ENCODE results near the gene DIS3L2.
"Not testable (repeated sequence)": the region's sequence is repeated elsewhere in the genome, so short reads cannot be mapped to it uniquely, and the experiment has no call there.

DIS3L2 gene

DNA sequence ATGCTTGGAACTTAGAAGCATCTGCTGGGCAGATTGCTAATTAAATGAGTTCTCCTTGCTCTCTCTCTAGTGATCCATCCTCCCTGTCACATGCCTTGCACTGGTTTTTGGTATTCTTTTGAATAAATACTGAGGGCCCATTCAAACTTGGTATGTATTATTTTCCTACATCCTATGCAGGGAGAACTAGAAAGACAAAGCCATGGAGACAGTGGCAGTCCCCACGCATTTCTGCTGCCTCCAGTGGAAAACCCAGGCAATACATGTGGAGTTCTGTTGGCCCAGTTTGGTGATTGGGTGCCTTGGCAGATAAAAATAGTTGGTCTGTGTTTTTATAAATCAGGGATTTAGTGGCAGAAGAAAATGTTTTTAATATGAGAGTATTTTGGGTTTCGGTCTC is 68.7 kb downstream of the DIS3L2 start:
- no peak overlapping the region for H3K4me3 ChIP-seq (ENCODE audit: low read depth, low read length, poor library complexity, severe bottlenecking)
- H3K79me2 ChIP-seq (ENCODE audit: insufficient read depth, low read length), result no peaks in the 10 kb centered on the region
- H3K36me3 ChIP-seq (ENCODE audit: insufficient read depth, low read length), result peaks cover 24% of the 10 kb centered on the region; the same call in 1 of the 2 replicates
- H3K4me1 ChIP-seq (ENCODE audit: insufficient read depth, low read length, severe bottlenecking), result peaks cover 8% of the 10 kb centered on the region
- H3K9me2 ChIP-seq (ENCODE audit: low read depth, low read length), result no peaks in the 10 kb centered on the region
- TF ChIP-seq, protein P1, sequence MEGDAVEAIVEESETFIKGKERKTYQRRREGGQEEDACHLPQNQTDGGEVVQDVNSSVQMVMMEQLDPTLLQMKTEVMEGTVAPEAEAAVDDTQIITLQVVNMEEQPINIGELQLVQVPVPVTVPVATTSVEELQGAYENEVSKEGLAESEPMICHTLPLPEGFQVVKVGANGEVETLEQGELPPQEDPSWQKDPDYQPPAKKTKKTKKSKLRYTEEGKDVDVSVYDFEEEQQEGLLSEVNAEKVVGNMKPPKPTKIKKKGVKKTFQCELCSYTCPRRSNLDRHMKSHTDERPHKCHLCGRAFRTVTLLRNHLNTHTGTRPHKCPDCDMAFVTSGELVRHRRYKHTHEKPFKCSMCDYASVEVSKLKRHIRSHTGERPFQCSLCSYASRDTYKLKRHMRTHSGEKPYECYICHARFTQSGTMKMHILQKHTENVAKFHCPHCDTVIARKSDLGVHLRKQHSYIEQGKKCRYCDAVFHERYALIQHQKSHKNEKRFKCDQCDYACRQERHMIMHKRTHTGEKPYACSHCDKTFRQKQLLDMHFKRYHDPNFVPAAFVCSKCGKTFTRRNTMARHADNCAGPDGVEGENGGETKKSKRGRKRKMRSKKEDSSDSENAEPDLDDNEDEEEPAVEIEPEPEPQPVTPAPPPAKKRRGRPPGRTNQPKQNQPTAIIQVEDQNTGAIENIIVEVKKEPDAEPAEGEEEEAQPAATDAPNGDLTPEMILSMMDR (IDR thresholded peaks at IDR 0.05; ENCODE audit: low read length), result peak; percentile 34; the same call in 1 of the 2 replicates
- no peak for TF ChIP-seq EZH2 (IDR thresholded peaks at IDR 0.05; ENCODE audit: borderline replicate concordance, low read length)
- no peak overlapping the region for H3K4me2 ChIP-seq (ENCODE audit: low read length)
- H3K27me3 ChIP-seq (ENCODE audit: insufficient read depth, low read length), result no peaks in the 10 kb centered on the region
- H3F3A ChIP-seq (ENCODE audit: insufficient read depth, low read length), result no peaks in the 10 kb centered on the region
- no peaks in the 10 kb centered on the region for H4K20me1 ChIP-seq (ENCODE audit: insufficient read depth, low read length)
- H3K9ac ChIP-seq (ENCODE audit: low read length), result no peak overlapping the region
- no peak overlapping the region for H2AFZ ChIP-seq (ENCODE audit: low read length)
- no peaks in the 10 kb centered on the region for H3K9me3 ChIP-seq (ENCODE audit: low read length)
- H3K27ac ChIP-seq (ENCODE audit: low read depth, low read length, poor library complexity, severe bottlenecking), result no peak overlapping the region

DNA sequence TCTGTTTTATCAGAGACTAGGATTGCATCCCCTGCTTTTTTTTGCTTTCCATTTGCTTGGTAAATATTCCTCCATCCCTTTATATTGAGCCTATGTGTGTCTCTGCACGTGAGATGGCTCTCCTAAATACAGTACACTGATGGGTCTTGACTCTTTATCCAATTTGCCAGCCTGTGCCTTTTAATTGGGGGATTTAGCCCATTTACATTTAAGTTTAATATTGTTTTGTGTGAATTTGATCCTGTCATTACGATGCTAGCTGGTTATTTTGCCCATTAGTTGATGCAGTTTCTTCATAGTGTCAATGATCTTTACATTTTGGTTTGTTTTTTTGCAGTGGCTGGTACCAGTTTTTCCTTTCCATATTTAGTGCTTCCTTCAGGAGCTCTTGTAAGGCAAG is 73.8 kb downstream of the DIS3L2 start:
- not testable (repeated sequence) for H3K9ac ChIP-seq (ENCODE audit: low read length); H3K27me3 ChIP-seq (ENCODE audit: insufficient read depth, low read length); H3K79me2 ChIP-seq (ENCODE audit: insufficient read depth, low read length); H3K4me3 ChIP-seq (ENCODE audit: low read depth, low read length, poor library complexity, severe bottlenecking); H3K4me1 ChIP-seq (ENCODE audit: insufficient read depth, low read length, severe bottlenecking); H2AFZ ChIP-seq (ENCODE audit: low read length); H3K27ac ChIP-seq (ENCODE audit: low read depth, low read length, poor library complexity, severe bottlenecking); H3K9me3 ChIP-seq (ENCODE audit: low read length); H3K9me2 ChIP-seq (ENCODE audit: low read depth, low read length); H3F3A ChIP-seq (ENCODE audit: insufficient read depth, low read length); H4K20me1 ChIP-seq (ENCODE audit: insufficient read depth, low read length); H3K4me2 ChIP-seq (ENCODE audit: low read length)
- H3K36me3 ChIP-seq (ENCODE audit: insufficient read depth, low read length), result peaks cover 11% of the 10 kb centered on the region

DNA sequence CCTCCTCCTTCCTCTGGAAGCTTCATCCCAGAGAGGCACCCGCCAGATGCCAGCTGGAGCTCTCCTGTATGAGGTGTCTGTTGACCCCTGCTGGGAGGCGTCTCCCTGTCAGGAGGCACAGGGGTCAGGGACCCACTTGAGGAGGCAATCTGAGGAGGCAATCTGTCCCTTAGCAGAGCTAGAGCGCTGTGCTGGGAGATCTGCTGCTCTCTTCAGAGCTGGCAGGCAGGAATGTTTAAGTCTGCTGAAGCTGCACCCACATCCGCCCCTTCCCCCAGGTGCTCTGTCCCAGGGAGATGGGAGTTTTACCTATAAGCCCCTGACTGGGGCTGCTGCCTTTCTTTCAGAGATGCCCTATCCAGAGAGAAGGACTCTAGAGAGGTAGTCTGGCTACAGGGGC is 75.4 kb downstream of the DIS3L2 start:
- not testable (repeated sequence) for H4K20me1 ChIP-seq (ENCODE audit: insufficient read depth, low read length); H3K4me1 ChIP-seq (ENCODE audit: insufficient read depth, low read length, severe bottlenecking); H3K36me3 ChIP-seq (ENCODE audit: insufficient read depth, low read length); H3K27ac ChIP-seq (ENCODE audit: low read depth, low read length, poor library complexity, severe bottlenecking); H3K9ac ChIP-seq (ENCODE audit: low read length); H3K4me2 ChIP-seq (ENCODE audit: low read length); H3K9me3 ChIP-seq (ENCODE audit: low read length); H2AFZ ChIP-seq (ENCODE audit: low read length); H3K9me2 ChIP-seq (ENCODE audit: low read depth, low read length); H3K4me3 ChIP-seq (ENCODE audit: low read depth, low read length, poor library complexity, severe bottlenecking); H3K27me3 ChIP-seq (ENCODE audit: insufficient read depth, low read length); H3F3A ChIP-seq (ENCODE audit: insufficient read depth, low read length); H3K79me2 ChIP-seq (ENCODE audit: insufficient read depth, low read length)

DNA sequence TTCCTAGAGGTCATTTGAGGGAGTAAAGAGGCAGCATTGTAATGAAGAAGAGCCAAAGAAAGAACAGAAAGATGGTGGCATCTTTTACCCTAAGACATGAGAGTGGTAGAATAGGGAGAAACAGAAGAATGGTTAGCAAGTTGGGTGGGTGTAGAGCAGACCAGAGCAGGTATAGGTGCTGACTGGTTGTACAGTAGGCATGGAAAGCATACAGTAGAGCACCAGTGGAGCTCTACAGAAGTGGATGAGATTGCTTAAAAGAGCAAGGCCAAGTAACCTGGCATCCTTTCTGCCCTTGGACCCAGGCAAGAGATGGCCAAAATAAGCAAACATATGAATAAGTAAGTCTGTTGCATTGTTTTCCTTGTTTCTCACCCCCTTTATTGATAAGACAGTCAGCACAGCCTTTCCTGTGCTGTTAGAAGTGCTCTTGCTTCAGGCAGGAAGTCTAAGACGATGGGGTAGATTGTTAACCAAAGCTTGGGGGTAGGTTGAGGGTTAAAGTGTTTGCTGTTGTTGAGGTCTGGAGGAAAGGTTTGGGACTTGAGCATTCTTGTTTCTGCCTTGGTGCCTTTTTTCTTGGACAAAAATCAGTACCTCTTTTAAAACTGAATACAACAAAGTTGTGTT is 76.9 kb downstream of the DIS3L2 start:
- no peaks in the 10 kb centered on the region for H3K9me2 ChIP-seq (ENCODE audit: low read depth, low read length)
- H3K4me1 ChIP-seq (ENCODE audit: insufficient read depth, low read length, severe bottlenecking), result no peaks in the 10 kb centered on the region
- no peaks in the 10 kb centered on the region for H4K20me1 ChIP-seq (ENCODE audit: insufficient read depth, low read length)
- H3K27me3 ChIP-seq (ENCODE audit: insufficient read depth, low read length), result no peaks in the 10 kb centered on the region
- no peak for TF ChIP-seq EZH2 (IDR thresholded peaks at IDR 0.05; ENCODE audit: borderline replicate concordance, low read length)
- TF ChIP-seq, protein P1 (IDR thresholded peaks at IDR 0.05; ENCODE audit: low read length), result no peak
- no peaks in the 10 kb centered on the region for H3K9me3 ChIP-seq (ENCODE audit: low read length)
- no peak overlapping the region for H3K4me3 ChIP-seq (ENCODE audit: low read depth, low read length, poor library complexity, severe bottlenecking)
- no peak overlapping the region for H3K27ac ChIP-seq (ENCODE audit: low read depth, low read length, poor library complexity, severe bottlenecking)
- no peak overlapping the region for H2AFZ ChIP-seq (ENCODE audit: low read length)
- peaks cover 8% of the 10 kb centered on the region for H3K36me3 ChIP-seq (ENCODE audit: insufficient read depth, low read length)
- H3K4me2 ChIP-seq (ENCODE audit: low read length), result no peak overlapping the region
- H3K79me2 ChIP-seq (ENCODE audit: insufficient read depth, low read length), result no peaks in the 10 kb centered on the region
- no peaks in the 10 kb centered on the region for H3F3A ChIP-seq (ENCODE audit: insufficient read depth, low read length)
- H3K9ac ChIP-seq (ENCODE audit: low read length), result no peak overlapping the region

Data from OCI-LY1 (cell line).